ENCODE results near the gene GRIK3.

The GRIK3 gene

DNA sequence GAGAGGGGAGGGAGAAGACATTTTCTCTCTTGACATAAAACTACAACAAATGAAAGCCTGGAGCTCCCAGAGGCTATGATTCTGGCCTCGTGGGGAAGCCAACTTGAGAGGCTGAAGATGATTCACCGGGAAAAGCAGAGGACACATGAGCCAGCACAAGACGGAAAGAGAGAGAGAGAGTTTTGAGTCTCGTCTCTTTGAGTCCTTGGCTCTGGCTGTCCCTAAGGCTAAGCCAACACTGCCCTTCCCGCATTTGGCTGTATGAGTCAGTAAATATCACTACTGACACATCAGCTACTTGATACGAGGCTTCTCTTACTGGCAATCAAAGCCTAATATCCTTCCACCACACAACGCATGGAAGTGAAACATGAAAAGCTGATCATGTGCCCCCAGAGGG is 95.5 kb downstream of the GRIK3 start:
- H3K4me2 ChIP-seq (ENCODE audit: low read length), result no peak overlapping the region
- TF ChIP-seq EZH2phosphoT487 (IDR thresholded peaks at IDR 0.05; ENCODE audit: low read depth), result no peak
- TF ChIP-seq, protein P1, sequence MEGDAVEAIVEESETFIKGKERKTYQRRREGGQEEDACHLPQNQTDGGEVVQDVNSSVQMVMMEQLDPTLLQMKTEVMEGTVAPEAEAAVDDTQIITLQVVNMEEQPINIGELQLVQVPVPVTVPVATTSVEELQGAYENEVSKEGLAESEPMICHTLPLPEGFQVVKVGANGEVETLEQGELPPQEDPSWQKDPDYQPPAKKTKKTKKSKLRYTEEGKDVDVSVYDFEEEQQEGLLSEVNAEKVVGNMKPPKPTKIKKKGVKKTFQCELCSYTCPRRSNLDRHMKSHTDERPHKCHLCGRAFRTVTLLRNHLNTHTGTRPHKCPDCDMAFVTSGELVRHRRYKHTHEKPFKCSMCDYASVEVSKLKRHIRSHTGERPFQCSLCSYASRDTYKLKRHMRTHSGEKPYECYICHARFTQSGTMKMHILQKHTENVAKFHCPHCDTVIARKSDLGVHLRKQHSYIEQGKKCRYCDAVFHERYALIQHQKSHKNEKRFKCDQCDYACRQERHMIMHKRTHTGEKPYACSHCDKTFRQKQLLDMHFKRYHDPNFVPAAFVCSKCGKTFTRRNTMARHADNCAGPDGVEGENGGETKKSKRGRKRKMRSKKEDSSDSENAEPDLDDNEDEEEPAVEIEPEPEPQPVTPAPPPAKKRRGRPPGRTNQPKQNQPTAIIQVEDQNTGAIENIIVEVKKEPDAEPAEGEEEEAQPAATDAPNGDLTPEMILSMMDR (IDR thresholded peaks at IDR 0.05; ENCODE audit: low read depth, low read length), result no peak
- H3K4me3 ChIP-seq (ENCODE audit: low read length), result no peak overlapping the region

DNA sequence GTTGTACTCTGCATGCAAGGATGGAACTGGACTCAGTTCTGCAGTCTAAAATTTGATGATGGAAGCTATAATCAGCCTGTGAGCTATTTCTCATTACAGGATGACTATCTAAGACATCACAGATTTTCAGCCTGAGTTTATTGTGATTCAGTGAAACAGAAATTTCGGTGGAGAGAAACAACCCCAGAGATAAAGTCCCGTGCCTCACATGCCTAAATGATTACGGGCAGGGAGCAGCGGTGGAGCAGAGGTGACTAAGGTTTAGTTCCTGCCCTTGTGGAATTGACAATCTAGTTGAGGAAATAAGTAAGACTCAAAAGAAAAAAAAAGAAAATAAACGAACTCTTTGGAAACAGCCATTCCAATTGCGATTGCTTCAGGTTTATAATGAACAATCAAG is 96.9 kb downstream of the GRIK3 start:
- Histone ChIP-seq H3K27me3 (ENCODE audit: low read depth, low read length) (peaks cover 53% of the 10 kb centered on the region), H3K4me2 (ENCODE audit: low read length) (no peak overlapping the region), H3K9me3 (ENCODE audit: insufficient read depth, low read length) (no peaks in the 10 kb centered on the region), H4K20me1 (ENCODE audit: insufficient read depth, low read length) (no peaks in the 10 kb centered on the region), H3K27ac (ENCODE audit: low read length) (no peak overlapping the region), H3K36me3 (replicated peaks; ENCODE audit: low read depth, low read length) (no peaks in the 10 kb centered on the region), H3K79me2 (ENCODE audit: low read length) (no peaks in the 10 kb centered on the region), H3K9ac (ENCODE audit: low read length) (no peak overlapping the region), H3K4me1 (ENCODE audit: low read length) (0 out of 2 replicates have a peak, but pooled peaks cover under 1% of the 10 kb centered on the region), H2AFZ (ENCODE audit: low read depth, low read length) (no peak overlapping the region), H3K4me3 (ENCODE audit: low read length) (no peak overlapping the region)
- TF ChIP-seq, protein P1 (IDR thresholded peaks at IDR 0.05; ENCODE audit: low read depth, low read length), result no peak
- TF ChIP-seq EZH2phosphoT487 (IDR thresholded peaks at IDR 0.05; ENCODE audit: low read depth), result no peak

More for the DNA sequence above, 95.5 kb downstream of the GRIK3 start:
- Histone ChIP-seq H3K4me1 (ENCODE audit: low read length) (0 out of 2 replicates have a peak, but pooled peaks cover 3% of the 10 kb centered on the region), H3K79me2 (ENCODE audit: low read length) (no peaks in the 10 kb centered on the region), H3K9me3 (ENCODE audit: insufficient read depth, low read length) (no peaks in the 10 kb centered on the region), H4K20me1 (ENCODE audit: insufficient read depth, low read length) (no peaks in the 10 kb centered on the region), H3K27ac (ENCODE audit: low read length) (no peak overlapping the region), H3K9ac (ENCODE audit: low read length) (no peak overlapping the region), H3K36me3 (replicated peaks; ENCODE audit: low read depth, low read length) (no peaks in the 10 kb centered on the region), H2AFZ (ENCODE audit: low read depth, low read length) (no peak overlapping the region), H3K27me3 (ENCODE audit: low read depth, low read length) (peaks cover 51% of the 10 kb centered on the region)

DNA sequence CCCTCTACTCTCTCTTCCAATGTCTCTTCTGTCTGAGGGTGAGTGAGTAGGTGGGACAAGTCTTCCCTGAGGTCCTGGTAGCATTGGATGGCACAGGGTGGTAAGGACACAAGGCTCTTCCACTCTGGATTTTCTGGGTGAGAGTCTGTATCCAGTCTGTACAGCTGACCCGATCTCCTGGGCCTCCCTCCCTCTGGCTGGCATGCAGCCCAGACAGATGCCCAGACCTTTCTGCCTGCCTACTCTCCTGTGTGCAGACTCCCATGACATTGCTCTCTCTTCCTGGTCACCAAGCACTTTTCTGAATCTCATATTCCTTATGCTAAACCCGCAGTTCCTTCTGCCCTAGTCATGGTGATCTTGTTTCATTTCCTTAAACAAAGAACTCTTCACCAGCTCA is 100.3 kb downstream of the GRIK3 start:
- Histone ChIP-seq H3K27ac (ENCODE audit: low read length) (no peak overlapping the region), H3K79me2 (ENCODE audit: low read length) (no peaks in the 10 kb centered on the region), H3K4me3 (ENCODE audit: low read length) (no peak overlapping the region), H3K4me2 (ENCODE audit: low read length) (no peak overlapping the region), H3K9me3 (ENCODE audit: insufficient read depth, low read length) (no peaks in the 10 kb centered on the region), H3K36me3 (replicated peaks; ENCODE audit: low read depth, low read length) (no peaks in the 10 kb centered on the region), H3K27me3 (ENCODE audit: low read depth, low read length) (peaks cover 33% of the 10 kb centered on the region), H3K9ac (ENCODE audit: low read length) (no peak overlapping the region), H4K20me1 (ENCODE audit: insufficient read depth, low read length) (no peaks in the 10 kb centered on the region), H2AFZ (ENCODE audit: low read depth, low read length) (no peak overlapping the region), H3K4me1 (ENCODE audit: low read length) (no peaks in the 10 kb centered on the region)
- TF ChIP-seq, protein P1 (IDR thresholded peaks at IDR 0.05; ENCODE audit: low read depth, low read length), result no peak
- no peak for TF ChIP-seq EZH2phosphoT487 (IDR thresholded peaks at IDR 0.05; ENCODE audit: low read depth)

DNA sequence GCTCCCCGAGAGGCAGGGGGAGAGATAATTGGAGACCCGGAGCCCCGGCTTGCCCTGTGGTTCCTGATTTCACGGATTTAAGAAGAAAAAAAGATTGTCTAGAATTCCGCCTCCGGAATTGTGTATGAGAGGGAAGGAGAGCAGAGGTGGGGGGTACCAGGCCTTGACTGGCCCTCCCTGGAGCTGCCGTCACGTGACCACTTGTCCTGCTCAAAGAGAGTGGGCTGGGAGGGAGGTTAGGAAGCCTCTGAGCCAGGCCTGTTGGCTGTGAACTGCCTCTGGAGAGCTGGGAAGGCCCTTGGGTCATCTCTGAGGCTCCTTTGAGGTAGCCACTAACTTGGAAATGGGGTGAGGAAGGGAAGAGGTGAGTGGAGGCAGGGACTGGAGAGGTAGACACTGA is 106.5 kb downstream of the GRIK3 start:
- Histone ChIP-seq H3K9ac (ENCODE audit: low read length) (no peak overlapping the region), H3K27me3 (ENCODE audit: low read depth, low read length) (no peaks in the 10 kb centered on the region), H3K4me2 (ENCODE audit: low read length) (no peak overlapping the region), H3K4me3 (ENCODE audit: low read length) (no peak overlapping the region), H3K79me2 (ENCODE audit: low read length) (no peaks in the 10 kb centered on the region), H3K27ac (ENCODE audit: low read length) (no peak overlapping the region), H2AFZ (ENCODE audit: low read depth, low read length) (no peak overlapping the region), H3K4me1 (ENCODE audit: low read length) (no peaks in the 10 kb centered on the region), H4K20me1 (ENCODE audit: insufficient read depth, low read length) (0 out of 2 replicates have a peak, but pooled peaks cover 4% of the 10 kb centered on the region), H3K9me3 (ENCODE audit: insufficient read depth, low read length) (no peaks in the 10 kb centered on the region), H3K36me3 (replicated peaks; ENCODE audit: low read depth, low read length) (no peaks in the 10 kb centered on the region)
- TF ChIP-seq, protein P1 (IDR thresholded peaks at IDR 0.05; ENCODE audit: low read depth, low read length), result no peak
- TF ChIP-seq EZH2phosphoT487 (IDR thresholded peaks at IDR 0.05; ENCODE audit: low read depth), result no peak
